ENCODE measurements around the gene MEOX1.

Gene MEOX1

DNA sequence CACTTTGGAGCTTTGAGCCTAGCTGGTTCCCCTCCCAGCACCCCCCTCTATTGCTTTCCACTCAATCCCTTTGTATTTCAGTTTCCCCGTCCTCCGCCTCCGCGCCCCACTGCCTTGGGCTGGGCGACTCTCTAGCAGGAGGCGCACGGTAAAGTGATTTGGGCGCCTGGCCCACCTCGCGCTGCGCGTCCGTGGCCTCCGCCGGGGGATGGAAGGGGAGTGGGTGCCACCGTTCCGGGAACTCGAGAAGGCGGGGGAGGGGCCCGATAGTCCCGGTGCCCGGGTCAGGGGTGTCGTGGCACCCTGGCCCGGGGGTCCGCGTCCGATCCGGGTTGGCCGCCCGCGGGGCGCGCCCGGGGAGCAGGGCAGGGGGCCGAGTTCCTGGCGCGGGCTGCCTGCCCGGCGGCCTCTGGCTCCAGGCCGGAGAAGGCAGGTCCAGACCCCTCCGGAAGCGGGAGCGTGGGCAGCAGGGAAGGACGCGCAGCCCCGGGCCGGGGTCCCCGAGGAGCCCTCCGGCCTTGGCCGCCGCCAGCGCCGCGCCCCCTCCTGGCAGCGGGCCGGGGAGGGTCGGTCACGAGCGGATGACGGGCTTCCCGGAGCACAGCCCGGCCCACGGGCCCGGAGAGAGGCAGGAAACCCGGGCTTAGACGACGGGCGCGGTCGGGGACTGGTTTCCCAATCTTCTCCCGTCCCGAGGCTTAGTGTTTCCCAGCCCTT, 15.8 kb downstream of the MEOX1 start:
- TF ChIP-seq, protein P1, sequence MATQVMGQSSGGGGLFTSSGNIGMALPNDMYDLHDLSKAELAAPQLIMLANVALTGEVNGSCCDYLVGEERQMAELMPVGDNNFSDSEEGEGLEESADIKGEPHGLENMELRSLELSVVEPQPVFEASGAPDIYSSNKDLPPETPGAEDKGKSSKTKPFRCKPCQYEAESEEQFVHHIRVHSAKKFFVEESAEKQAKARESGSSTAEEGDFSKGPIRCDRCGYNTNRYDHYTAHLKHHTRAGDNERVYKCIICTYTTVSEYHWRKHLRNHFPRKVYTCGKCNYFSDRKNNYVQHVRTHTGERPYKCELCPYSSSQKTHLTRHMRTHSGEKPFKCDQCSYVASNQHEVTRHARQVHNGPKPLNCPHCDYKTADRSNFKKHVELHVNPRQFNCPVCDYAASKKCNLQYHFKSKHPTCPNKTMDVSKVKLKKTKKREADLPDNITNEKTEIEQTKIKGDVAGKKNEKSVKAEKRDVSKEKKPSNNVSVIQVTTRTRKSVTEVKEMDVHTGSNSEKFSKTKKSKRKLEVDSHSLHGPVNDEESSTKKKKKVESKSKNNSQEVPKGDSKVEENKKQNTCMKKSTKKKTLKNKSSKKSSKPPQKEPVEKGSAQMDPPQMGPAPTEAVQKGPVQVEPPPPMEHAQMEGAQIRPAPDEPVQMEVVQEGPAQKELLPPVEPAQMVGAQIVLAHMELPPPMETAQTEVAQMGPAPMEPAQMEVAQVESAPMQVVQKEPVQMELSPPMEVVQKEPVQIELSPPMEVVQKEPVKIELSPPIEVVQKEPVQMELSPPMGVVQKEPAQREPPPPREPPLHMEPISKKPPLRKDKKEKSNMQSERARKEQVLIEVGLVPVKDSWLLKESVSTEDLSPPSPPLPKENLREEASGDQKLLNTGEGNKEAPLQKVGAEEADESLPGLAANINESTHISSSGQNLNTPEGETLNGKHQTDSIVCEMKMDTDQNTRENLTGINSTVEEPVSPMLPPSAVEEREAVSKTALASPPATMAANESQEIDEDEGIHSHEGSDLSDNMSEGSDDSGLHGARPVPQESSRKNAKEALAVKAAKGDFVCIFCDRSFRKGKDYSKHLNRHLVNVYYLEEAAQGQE (IDR thresholded peaks at IDR 0.05; ENCODE audit: insufficient read depth in 1 of 2, low read depth in 2 of 2, low read length in 2 of 2), result no peak
- TF ChIP-seq TAF1 (IDR thresholded peaks at IDR 0.05; ENCODE audit: borderline replicate concordance, insufficient read depth, low read length) (no peak), POLR2AphosphoS5 (IDR thresholded peaks at IDR 0.05; ENCODE audit: low read depth, low read length) (no peak), FOXP2 (optimal IDR thresholded peaks at IDR 0.05; ENCODE audit: borderline replicate concordance, extremely low read depth, extremely low read length, insufficient read depth) (no peak)

DNA sequence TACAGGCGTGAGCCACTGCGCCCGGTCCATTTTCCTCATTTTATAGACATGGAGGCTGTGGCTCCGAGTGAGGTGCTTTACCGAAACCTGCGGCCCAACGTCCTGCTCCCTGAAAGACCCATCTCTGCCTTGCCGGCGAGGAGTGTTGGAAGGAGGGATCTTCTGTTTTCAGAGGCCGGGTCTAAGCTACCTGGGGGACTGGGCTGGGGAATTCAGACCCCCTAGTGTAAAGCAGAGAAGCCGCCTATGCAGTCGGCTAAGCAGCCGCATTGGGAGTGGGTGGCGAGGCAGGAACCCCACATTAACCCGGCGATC, 16.3 kb downstream of the MEOX1 start:
- TF ChIP-seq SIN3A (IDR thresholded peaks at IDR 0.05; ENCODE audit: borderline replicate concordance, insufficient read depth, low read length), result no peak
- TF ChIP-seq, protein P1 (IDR thresholded peaks at IDR 0.05; ENCODE audit: insufficient read depth in 1 of 2, low read depth in 2 of 2, low read length in 2 of 2), result no peak
- TF ChIP-seq FOXP2 (optimal IDR thresholded peaks at IDR 0.05; ENCODE audit: borderline replicate concordance, extremely low read depth, extremely low read length, insufficient read depth), result no peak
- no peak for TF ChIP-seq TAF1 (IDR thresholded peaks at IDR 0.05; ENCODE audit: borderline replicate concordance, insufficient read depth, low read length)
- no peak for TF ChIP-seq POLR2AphosphoS5 (IDR thresholded peaks at IDR 0.05; ENCODE audit: low read depth, low read length)

DNA sequence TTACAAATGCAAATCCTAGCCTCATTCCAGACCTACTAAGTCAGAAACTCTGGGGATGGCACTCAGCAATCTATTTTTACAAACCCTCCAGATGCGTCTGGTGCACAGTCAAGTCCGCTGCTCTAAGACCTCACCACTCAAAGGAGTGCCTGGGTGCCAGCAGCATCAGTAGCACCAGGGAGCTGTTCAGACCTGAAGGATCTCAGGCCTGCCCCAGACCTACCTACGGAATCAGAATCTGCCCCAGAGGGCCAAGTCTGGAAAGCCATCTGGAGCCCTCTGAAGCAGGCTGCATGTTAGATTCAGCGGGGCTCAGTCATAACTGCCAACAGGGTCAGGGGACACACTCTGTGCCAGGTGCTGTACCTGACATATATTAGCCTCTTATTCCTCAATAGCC, 17.6 kb downstream of the MEOX1 start:
- TF ChIP-seq POLR2AphosphoS5 (IDR thresholded peaks at IDR 0.05; ENCODE audit: low read depth, low read length) (no peak), SIN3A (IDR thresholded peaks at IDR 0.05; ENCODE audit: borderline replicate concordance, insufficient read depth, low read length) (no peak), TAF1 (IDR thresholded peaks at IDR 0.05; ENCODE audit: borderline replicate concordance, insufficient read depth, low read length) (no peak), FOXP2 (optimal IDR thresholded peaks at IDR 0.05; ENCODE audit: borderline replicate concordance, extremely low read depth, extremely low read length, insufficient read depth) (no peak)
- TF ChIP-seq, protein P1 (IDR thresholded peaks at IDR 0.05; ENCODE audit: insufficient read depth in 1 of 2, low read depth in 2 of 2, low read length in 2 of 2), result no peak

DNA sequence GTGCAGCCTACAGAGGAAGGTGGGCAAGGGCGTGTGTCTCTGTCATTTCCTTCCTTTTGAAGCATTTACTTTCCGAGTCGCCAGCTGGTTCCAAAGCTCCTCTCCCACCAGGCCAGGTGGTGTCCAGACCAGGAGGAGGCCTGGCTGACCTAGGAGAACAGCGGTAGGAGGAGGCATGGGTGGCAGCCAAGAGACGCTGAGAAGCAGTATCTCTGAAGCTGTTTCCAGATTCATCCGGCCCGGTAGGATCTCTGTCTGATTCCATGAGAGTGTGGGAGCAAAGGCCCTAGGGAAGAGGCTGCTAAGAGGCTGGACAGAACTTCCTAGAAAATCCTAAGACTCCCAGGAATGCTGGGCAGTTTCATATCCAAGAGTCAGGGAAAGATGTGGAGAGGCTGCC, 20.3 kb downstream of the MEOX1 start:
- no peak for TF ChIP-seq TAF1 (IDR thresholded peaks at IDR 0.05; ENCODE audit: borderline replicate concordance, insufficient read depth, low read length)
- TF ChIP-seq POLR2AphosphoS5 (IDR thresholded peaks at IDR 0.05; ENCODE audit: low read depth, low read length), result no peak
- TF ChIP-seq SIN3A (IDR thresholded peaks at IDR 0.05; ENCODE audit: borderline replicate concordance, insufficient read depth, low read length), result no peak
- TF ChIP-seq, protein P1 (IDR thresholded peaks at IDR 0.05; ENCODE audit: insufficient read depth in 1 of 2, low read depth in 2 of 2, low read length in 2 of 2), result no peak
- no peak for TF ChIP-seq FOXP2 (optimal IDR thresholded peaks at IDR 0.05; ENCODE audit: borderline replicate concordance, extremely low read depth, extremely low read length, insufficient read depth)
